Activated B cell treated with CpG ODN at 0.5 μM for 24 hours (primary cell): ENCODE results near the gene EVL. TPM values are rescaled to one million over a fixed set of nuclear protein-coding genes. Genes with fewer than 3 reads are reported as not detected.

Experiments used
- ATAC-seq: fragments of 200-7000 bp; cut with Tn5 transposase; one replicate; pipeline ENCODE4 v1.10.0; 2021; ENCODE audit warnings: low read depth, mild to moderate bottlenecking, moderate library complexity
- CTCF ChIA-PET: fragments of 350-600 bp; sonication (Branson Sonifier 250); formaldehyde crosslinking; loops from one replicate; lab custom pipeline; 2021; ENCODE audit warnings: antibody characterized with exemption; lab: Charles Lee
- POLR2A ChIA-PET: fragments of 350-600 bp; sonication (Branson Sonifier 250); formaldehyde crosslinking; loops from one replicate; lab custom pipeline; 2021; ENCODE audit warnings: antibody characterized with exemption; lab: Charles Lee
- DNase-seq: peaks from one replicate; pipeline ENCODE4 v3.0.0; 2022
- H3K27ac Mint-ChIP-seq: one replicate; pipeline ENCODE4 v1.8.0; 2020; ENCODE audit warnings: mixed read lengths
- H3K27me3 Mint-ChIP-seq: one replicate; pipeline ENCODE4 v1.8.0; 2021; ENCODE audit warnings: mixed read lengths
- H3K36me3 Mint-ChIP-seq: one replicate; pipeline ENCODE4 v1.8.0; 2021; ENCODE audit warnings: low read depth, mixed read lengths
- H3K4me1 Mint-ChIP-seq: one replicate; pipeline ENCODE4 v1.8.0; 2021; ENCODE audit warnings: mixed read lengths
- H3K4me3 Mint-ChIP-seq: one replicate; pipeline ENCODE4 v1.8.0; 2020; ENCODE audit warnings: mild to moderate bottlenecking, mixed read lengths
- H3K9me3 Mint-ChIP-seq: one replicate; pipeline ENCODE4 v1.8.0; 2020; ENCODE audit warnings: mixed read lengths
- intact Hi-C: fragments of 100-400 bp; cut with micrococcal nuclease; formaldehyde crosslinking; loops from one replicate; pipeline ENCODE4 v1.15.1; 2024
- total RNA-seq: library from RNA; stranded (reverse); gene quantifications from 2 replicates; pipeline ENCODE4 v1.2.3, GENCODE V29; 2022
- TF ChIP-seq, protein P1 (sequence below): fragments of 200-600 bp; IDR thresholded peaks from one replicate; pipeline ENCODE4 v1.8.0; 2022; ENCODE audit warnings: antibody characterized with exemption, mild to moderate bottlenecking

EVL gene
- total RNA-seq, 1 donor from 2014 or later, result 272 TPM

- Mint-ChIP-seq H3K9me3 (no peaks in the 10 kb centered on the region), H3K4me3 (no peak overlapping the region), H3K36me3 (peaks cover 6% of the 10 kb centered on the region), H3K27me3 (no peaks in the 10 kb centered on the region), H3K27ac (no peak overlapping the region), H3K4me1 (peaks cover 29% of the 10 kb centered on the region)
- intact Hi-C loops, result no loop called here
- ChIA-PET POLR2A (interaction anchor here (0.6 kb wide), 1 partner anchor 87 kb away, joined by 3 read pairs; no protein-coding TSS in a partner anchor), CTCF (no interaction called here)
- TF ChIP-seq, protein P1, sequence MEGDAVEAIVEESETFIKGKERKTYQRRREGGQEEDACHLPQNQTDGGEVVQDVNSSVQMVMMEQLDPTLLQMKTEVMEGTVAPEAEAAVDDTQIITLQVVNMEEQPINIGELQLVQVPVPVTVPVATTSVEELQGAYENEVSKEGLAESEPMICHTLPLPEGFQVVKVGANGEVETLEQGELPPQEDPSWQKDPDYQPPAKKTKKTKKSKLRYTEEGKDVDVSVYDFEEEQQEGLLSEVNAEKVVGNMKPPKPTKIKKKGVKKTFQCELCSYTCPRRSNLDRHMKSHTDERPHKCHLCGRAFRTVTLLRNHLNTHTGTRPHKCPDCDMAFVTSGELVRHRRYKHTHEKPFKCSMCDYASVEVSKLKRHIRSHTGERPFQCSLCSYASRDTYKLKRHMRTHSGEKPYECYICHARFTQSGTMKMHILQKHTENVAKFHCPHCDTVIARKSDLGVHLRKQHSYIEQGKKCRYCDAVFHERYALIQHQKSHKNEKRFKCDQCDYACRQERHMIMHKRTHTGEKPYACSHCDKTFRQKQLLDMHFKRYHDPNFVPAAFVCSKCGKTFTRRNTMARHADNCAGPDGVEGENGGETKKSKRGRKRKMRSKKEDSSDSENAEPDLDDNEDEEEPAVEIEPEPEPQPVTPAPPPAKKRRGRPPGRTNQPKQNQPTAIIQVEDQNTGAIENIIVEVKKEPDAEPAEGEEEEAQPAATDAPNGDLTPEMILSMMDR, result no peak
- DNase-seq, result no peak
- no peak for ATAC-seq
These were observed 83.9 kb downstream of the EVL start for GRCh38 chr14:100148837-100149731.

DNA sequence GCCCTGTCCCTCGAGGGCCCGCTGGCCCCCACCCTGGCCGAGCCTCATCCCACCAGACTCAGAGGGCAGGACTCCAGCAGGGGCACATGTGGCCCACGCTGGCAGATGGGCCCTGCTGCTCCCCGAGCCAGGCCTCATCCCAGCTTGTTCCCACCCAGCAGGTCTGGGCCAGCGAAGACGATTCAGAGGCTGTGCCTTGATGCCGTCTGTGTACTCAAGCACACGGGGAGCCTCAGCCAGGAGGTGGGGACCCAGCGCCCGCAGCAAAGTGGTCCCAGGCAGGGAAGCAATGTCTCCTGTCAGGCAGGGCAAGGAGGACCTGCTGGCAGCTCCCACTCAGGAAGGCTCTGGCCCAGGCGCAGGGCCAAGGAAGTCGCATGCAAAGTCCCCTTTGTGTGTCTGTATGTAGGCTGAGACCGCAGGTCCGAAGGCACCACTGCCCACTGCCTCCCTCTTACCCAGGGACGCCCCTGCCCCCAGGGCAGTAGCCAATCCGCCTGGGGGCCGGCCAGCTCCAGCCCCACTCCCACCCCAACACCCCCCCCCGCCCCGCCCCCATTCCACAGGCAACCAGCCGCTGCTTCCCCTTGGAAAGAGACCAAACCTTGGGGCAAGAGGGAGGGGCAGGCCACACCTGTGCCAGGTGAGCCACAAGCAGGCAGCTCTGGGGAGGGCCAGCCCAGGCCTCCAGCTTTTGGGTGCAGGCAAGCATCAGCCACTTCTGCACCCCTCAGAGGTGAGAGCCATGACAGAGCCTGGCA, 84.8 kb downstream of the EVL start:
- no peak overlapping the region for H3K27ac Mint-ChIP-seq
- ATAC-seq, result no peak
- peaks cover 1% of the 10 kb centered on the region for H3K9me3 Mint-ChIP-seq
- ChIA-PET POLR2A (no interaction called here), CTCF (no interaction called here)
- H3K27me3 Mint-ChIP-seq, result no peaks in the 10 kb centered on the region
- no peak for DNase-seq
- intact Hi-C loops, result no loop called here
- peaks cover 29% of the 10 kb centered on the region for H3K4me1 Mint-ChIP-seq
- H3K4me3 Mint-ChIP-seq, result no peak overlapping the region
- TF ChIP-seq, protein P1, result no peak
- no peaks in the 10 kb centered on the region for H3K36me3 Mint-ChIP-seq

DNA sequence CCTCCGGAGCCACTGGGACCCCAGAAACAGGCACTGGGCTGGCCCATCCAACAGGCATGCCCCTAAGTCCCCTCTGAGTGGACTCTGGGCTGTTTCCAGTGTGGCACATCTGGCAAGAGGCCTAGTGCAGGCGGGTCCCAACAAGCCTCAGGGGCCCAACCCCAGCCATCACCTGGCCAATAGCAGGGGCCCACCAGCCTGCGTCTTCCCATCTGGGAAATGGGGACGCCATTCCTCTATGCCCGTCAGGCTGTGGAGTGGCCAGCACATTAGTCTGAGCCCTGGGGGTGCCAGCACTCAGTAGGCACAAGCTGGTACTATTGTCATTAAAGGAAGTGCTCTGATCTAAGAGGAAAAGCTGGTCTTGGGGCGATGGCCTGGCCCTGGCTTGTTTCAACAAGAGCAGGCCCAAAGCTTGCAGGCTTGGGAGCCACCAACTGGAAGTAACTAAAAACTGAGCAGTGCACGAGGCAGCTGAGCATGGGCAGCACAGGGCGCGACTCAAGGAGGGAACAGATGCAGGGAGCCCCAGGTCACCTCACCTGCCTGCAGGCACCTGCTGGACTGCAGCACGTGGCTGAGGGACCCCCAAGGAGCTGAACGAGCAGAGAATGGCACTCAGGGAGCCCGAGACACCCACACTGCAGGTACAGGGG, 85.8 kb downstream of the EVL start:
- peaks cover 4% of the 10 kb centered on the region for H3K9me3 Mint-ChIP-seq
- ChIA-PET CTCF (no interaction called here), POLR2A (no interaction called here)
- H3K27ac Mint-ChIP-seq, result no peak overlapping the region
- TF ChIP-seq, protein P1, result no peak
- no peak overlapping the region for H3K4me3 Mint-ChIP-seq
- ATAC-seq (no peak), DNase-seq (no peak)
- H3K27me3 Mint-ChIP-seq, result no peaks in the 10 kb centered on the region
- intact Hi-C loops, result no loop called here
- peaks cover 27% of the 10 kb centered on the region for H3K4me1 Mint-ChIP-seq
- H3K36me3 Mint-ChIP-seq, result no peaks in the 10 kb centered on the region

GRCh38 chr14:100152091-100152490, 86.9 kb downstream of the EVL start:
- Mint-ChIP-seq H3K4me3 (no peak overlapping the region), H3K9me3 (peaks cover 4% of the 10 kb centered on the region), H3K27ac (no peak overlapping the region), H3K36me3 (no peaks in the 10 kb centered on the region), H3K27me3 (no peaks in the 10 kb centered on the region), H3K4me1 (peaks cover 25% of the 10 kb centered on the region)
- intact Hi-C loops, result no loop called here
- POLR2A ChIA-PET, result no interaction called here
- no peak for DNase-seq
- ATAC-seq, result no peak
- TF ChIP-seq, protein P1, result no peak
- CTCF ChIA-PET, result no interaction called here
